GM23338 (cell line): ENCODE measurements around the gene MARK2. TPM values are rescaled to one million over a fixed set of nuclear protein-coding genes. Genes with fewer than 3 reads are reported as not detected.

Source experiments
- ATAC-seq: fragments of 200-7000 bp; cut with Tn5 transposase; 3 replicates; pipeline ENCODE4 v1.9.1; 2020
- DNase-seq: peaks from one replicate; pipeline ENCODE4 v3.0.0-alpha.2; 2015; ENCODE audit warnings: low spot score
- H2AFZ ChIP-seq: fragments of 200-600 bp; sonication (generic); 2 replicates; pipeline ENCODE4 v1.8.0; 2016; ENCODE audit warnings: antibody characterized with exemption, mild to moderate bottlenecking, moderate library complexity
- H3F3A ChIP-seq: fragments of 200-600 bp; sonication (generic); replicated peaks from 2 replicates; pipeline ENCODE4 v1.8.0; 2017; ENCODE audit warnings: antibody characterized with exemption, mixed run types, low read depth
- H3K27ac ChIP-seq: fragments of 200-600 bp; sonication (generic); 2 replicates; pipeline ENCODE4 v1.6.1; 2016; ENCODE audit warnings: low read depth
- H3K27me3 ChIP-seq: fragments of 200-600 bp; sonication (generic); 2 replicates; pipeline ENCODE4 v1.8.0; 2016; ENCODE audit warnings: mild to moderate bottlenecking, mixed run types, moderate library complexity; ENCODE audit not compliant: insufficient read depth
- H3K36me3 ChIP-seq: fragments of 200-600 bp; sonication (generic); 2 replicates; pipeline ENCODE4 v1.8.0; 2016; ENCODE audit warnings: mild to moderate bottlenecking; ENCODE audit not compliant: insufficient read depth
- H3K4me1 ChIP-seq: fragments of 200-600 bp; sonication (generic); 2 replicates; pipeline ENCODE4 v1.8.0; 2016; ENCODE audit warnings: mild to moderate bottlenecking, moderate library complexity; ENCODE audit not compliant: insufficient read depth
- H3K4me2 ChIP-seq: fragments of 200-600 bp; sonication (generic); 2 replicates; pipeline ENCODE4 v1.7.1; 2017; ENCODE audit warnings: mixed run types
- H3K4me3 ChIP-seq: fragments of 200-600 bp; sonication (generic); 2 replicates; pipeline ENCODE4 v1.6.1; 2016; ENCODE audit warnings: mixed run types
- H3K79me2 ChIP-seq: fragments of 200-600 bp; sonication (generic); replicated peaks from 2 replicates; pipeline ENCODE4 v1.8.0; 2017; ENCODE audit warnings: mild to moderate bottlenecking; ENCODE audit not compliant: insufficient read depth
- H3K9me2 ChIP-seq: fragments of 200-600 bp; sonication (generic); 2 replicates; pipeline ENCODE4 v1.8.0; 2017; ENCODE audit not compliant: insufficient read depth
- H4K20me1 ChIP-seq: fragments of 200-600 bp; sonication (generic); replicated peaks from 2 replicates; pipeline ENCODE4 v1.8.0; 2017; ENCODE audit warnings: mild to moderate bottlenecking; ENCODE audit not compliant: insufficient read depth
- H3K27ac Mint-ChIP-seq: 2 replicates; pipeline ENCODE4 v1.8.0; 2020; ENCODE audit warnings: inconsistent platforms, mild to moderate bottlenecking, moderate library complexity, mixed read lengths
- H3K27me3 Mint-ChIP-seq: 3 replicates; pipeline ENCODE4 v1.8.0; 2022; ENCODE audit warnings: low read depth, mild to moderate bottlenecking, moderate library complexity, mixed read lengths, inconsistent platforms; ENCODE audit not compliant: insufficient read depth, poor library complexity
- H3K36me3 Mint-ChIP-seq: 3 replicates; pipeline ENCODE4 v1.8.0; 2021; ENCODE audit warnings: low read depth, mild to moderate bottlenecking, inconsistent platforms, moderate library complexity, mixed read lengths
- H3K4me1 Mint-ChIP-seq: 3 replicates; pipeline ENCODE4 v1.8.0; 2020; ENCODE audit warnings: mild to moderate bottlenecking, inconsistent platforms, mixed read lengths
- H3K4me3 Mint-ChIP-seq: 3 replicates; pipeline ENCODE4 v1.8.0; 2021; ENCODE audit warnings: moderate library complexity, mild to moderate bottlenecking, inconsistent platforms, mixed read lengths
- H3K9me3 Mint-ChIP-seq: 3 replicates; pipeline ENCODE4 v1.8.0; 2020; ENCODE audit warnings: moderate library complexity, mild to moderate bottlenecking, inconsistent platforms, mixed read lengths
- CREB1 ChIP-seq: fragments of 250-450 bp; sonication (Bioruptor Pico); IDR thresholded peaks from 2 replicates; pipeline ENCODE4 v1.5.0; 2020; ENCODE audit warnings: low read depth, mild to moderate bottlenecking, moderate library complexity
- ETS1 ChIP-seq: IDR thresholded peaks from 2 replicates; pipeline ENCODE4 v1.6.1; 2016; ENCODE audit warnings: antibody characterized with exemption
- EZH2 ChIP-seq: fragments of 200-600 bp; sonication (generic); IDR thresholded peaks from one replicate; pipeline ENCODE4 v1.8.0; 2017; ENCODE audit warnings: antibody characterized with exemption, mild to moderate bottlenecking, low read depth; ENCODE audit not compliant: unreplicated experiment
- EZH2phosphoT487 ChIP-seq: fragments of 200-600 bp; sonication (generic); IDR thresholded peaks from one replicate; pipeline ENCODE4 v1.8.1; 2018; ENCODE audit warnings: antibody characterized with exemption; ENCODE audit not compliant: unreplicated experiment
- JUNB ChIP-seq: IDR thresholded peaks from one replicate; pipeline ENCODE4 v1.6.1; 2016; ENCODE audit warnings: antibody characterized with exemption; ENCODE audit not compliant: unreplicated experiment
- NANOG ChIP-seq: IDR thresholded peaks from 2 replicates; pipeline ENCODE4 v1.6.1; 2016; ENCODE audit warnings: antibody characterized with exemption, borderline replicate concordance
- POLR2AphosphoS5 ChIP-seq: IDR thresholded peaks from 2 replicates; pipeline ENCODE4 v1.6.1; 2016; ENCODE audit warnings: antibody characterized with exemption, low read depth
- STAT1 ChIP-seq: IDR thresholded peaks from one replicate; pipeline ENCODE4 v1.6.1; 2016; ENCODE audit warnings: antibody characterized with exemption; ENCODE audit not compliant: unreplicated experiment
- ZNF114 ChIP-seq: fragments of 250-450 bp; sonication (Bioruptor Pico); IDR thresholded peaks from 2 replicates; pipeline ENCODE4 v1.5.0; 2020; ENCODE audit warnings: mild to moderate bottlenecking, moderate library complexity
- ZNF331 ChIP-seq: fragments of 250-450 bp; sonication (Bioruptor Pico); IDR thresholded peaks from 2 replicates; pipeline ENCODE4 v1.5.0; 2020; ENCODE audit warnings: low read depth, mild to moderate bottlenecking, moderate library complexity
- polyA plus RNA-seq: library from polyadenylated mRNA; unstranded; fragments of >200 nt; fragmentation: Nextera tagmentation; extraction: Ambion mirVana; gene quantifications from 2 replicates; pipeline ENCODE4 v1.2.1, GENCODE V29; 2016
- total RNA-seq: library from RNA; depleted of rRNA; stranded (reverse); fragments of >200 nt; shearing (Covaris generic); gene quantifications from 2 replicates; pipeline ENCODE4 v1.2.3, GENCODE V29; 2014
- TF ChIP-seq, protein P1 (sequence below): fragments of 250-450 bp; sonication (Bioruptor Pico); IDR thresholded peaks from 2 replicates; pipeline ENCODE4 v1.5.0; 2020; ENCODE audit warnings: mild to moderate bottlenecking, moderate library complexity
- TF ChIP-seq, protein P2 (sequence below), 2 experiments: fragments of 200-600 bp in 1 of 2; sonication (generic) in 1 of 2; conservative IDR thresholded peaks; 2 replicates each; pipeline versions ENCODE4 v1.5.1 to v1.6.1; 2016 to 2017; ENCODE audit warnings: antibody characterized with exemption in 2 of 2, low read depth in 2 of 2, mild to moderate bottlenecking in 2 of 2, moderate library complexity in 1 of 2
- TF ChIP-seq, protein P3 (sequence below): IDR thresholded peaks from one replicate; pipeline ENCODE4 v1.6.1; 2018; ENCODE audit warnings: antibody characterized with exemption; ENCODE audit not compliant: unreplicated experiment

The MARK2 gene
- total and polyA plus RNA-seq, 2 experiments from 2014 or later = 18.7 to 42.6 TPM

DNA sequence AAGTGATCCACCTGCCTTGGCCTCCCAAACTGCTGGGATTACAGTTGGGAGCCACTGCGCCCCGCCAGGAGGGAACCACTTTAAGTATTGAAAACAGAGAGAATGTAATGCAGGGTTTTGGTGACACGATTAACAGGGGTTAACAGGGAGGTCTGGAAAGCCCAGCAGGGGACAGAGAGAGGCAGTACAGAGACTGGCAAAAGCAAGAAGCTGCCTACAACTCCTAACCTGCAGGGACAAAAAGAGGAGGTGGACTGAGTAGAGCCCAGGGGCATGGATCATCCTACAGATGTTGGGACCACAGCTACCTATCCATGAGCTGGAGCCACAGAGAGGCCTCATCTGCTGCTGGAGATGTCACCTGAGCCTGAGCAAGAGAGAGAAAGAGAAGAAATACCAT, 27.4 kb upstream of the MARK2 start:
- Mint-ChIP-seq H3K4me3 (peak overlapping the region; percentile 82; the same call in 2 of the 3 replicates), H3K9me3 (no peaks in the 10 kb centered on the region), H3K27me3 (peaks cover 13% of the 10 kb centered on the region), H3K27ac (no peak overlapping the region), H3K4me1 (peaks cover 36% of the 10 kb centered on the region), H3K36me3 (peaks cover 23% of the 10 kb centered on the region)
- Histone ChIP-seq H3K4me1 (peaks cover 30% of the 10 kb centered on the region), H3K27me3 (peaks cover 7% of the 10 kb centered on the region), H3K36me3 (peaks cover 6% of the 10 kb centered on the region), H3K4me3 (peak overlapping the region; percentile 83; the same call in 1 of the 2 replicates), H3K4me2 (peak overlapping the region; percentile 96; the same call in 1 of the 2 replicates), H3F3A (peaks cover 12% of the 10 kb centered on the region), H3K27ac (no peak overlapping the region), H3K79me2 (peaks cover 35% of the 10 kb centered on the region), H3K9me2 (no peaks in the 10 kb centered on the region), H2AFZ (no peak overlapping the region), H4K20me1 (peaks cover 21% of the 10 kb centered on the region)
- DNase-seq = no peak
- peak; percentile 4; the same call in 2 of the 3 replicates for ATAC-seq
- TF ChIP-seq CREB1 (CRISPR knock-in tag) (no peak), ETS1 (no peak), POLR2AphosphoS5 (no peak), STAT1 (no peak), NANOG (no peak), ZNF331 (no peak), JUNB (no peak), ZNF114 (no peak), EZH2phosphoT487 (no peak), EZH2 (no peak)
- TF ChIP-seq, protein P1, sequence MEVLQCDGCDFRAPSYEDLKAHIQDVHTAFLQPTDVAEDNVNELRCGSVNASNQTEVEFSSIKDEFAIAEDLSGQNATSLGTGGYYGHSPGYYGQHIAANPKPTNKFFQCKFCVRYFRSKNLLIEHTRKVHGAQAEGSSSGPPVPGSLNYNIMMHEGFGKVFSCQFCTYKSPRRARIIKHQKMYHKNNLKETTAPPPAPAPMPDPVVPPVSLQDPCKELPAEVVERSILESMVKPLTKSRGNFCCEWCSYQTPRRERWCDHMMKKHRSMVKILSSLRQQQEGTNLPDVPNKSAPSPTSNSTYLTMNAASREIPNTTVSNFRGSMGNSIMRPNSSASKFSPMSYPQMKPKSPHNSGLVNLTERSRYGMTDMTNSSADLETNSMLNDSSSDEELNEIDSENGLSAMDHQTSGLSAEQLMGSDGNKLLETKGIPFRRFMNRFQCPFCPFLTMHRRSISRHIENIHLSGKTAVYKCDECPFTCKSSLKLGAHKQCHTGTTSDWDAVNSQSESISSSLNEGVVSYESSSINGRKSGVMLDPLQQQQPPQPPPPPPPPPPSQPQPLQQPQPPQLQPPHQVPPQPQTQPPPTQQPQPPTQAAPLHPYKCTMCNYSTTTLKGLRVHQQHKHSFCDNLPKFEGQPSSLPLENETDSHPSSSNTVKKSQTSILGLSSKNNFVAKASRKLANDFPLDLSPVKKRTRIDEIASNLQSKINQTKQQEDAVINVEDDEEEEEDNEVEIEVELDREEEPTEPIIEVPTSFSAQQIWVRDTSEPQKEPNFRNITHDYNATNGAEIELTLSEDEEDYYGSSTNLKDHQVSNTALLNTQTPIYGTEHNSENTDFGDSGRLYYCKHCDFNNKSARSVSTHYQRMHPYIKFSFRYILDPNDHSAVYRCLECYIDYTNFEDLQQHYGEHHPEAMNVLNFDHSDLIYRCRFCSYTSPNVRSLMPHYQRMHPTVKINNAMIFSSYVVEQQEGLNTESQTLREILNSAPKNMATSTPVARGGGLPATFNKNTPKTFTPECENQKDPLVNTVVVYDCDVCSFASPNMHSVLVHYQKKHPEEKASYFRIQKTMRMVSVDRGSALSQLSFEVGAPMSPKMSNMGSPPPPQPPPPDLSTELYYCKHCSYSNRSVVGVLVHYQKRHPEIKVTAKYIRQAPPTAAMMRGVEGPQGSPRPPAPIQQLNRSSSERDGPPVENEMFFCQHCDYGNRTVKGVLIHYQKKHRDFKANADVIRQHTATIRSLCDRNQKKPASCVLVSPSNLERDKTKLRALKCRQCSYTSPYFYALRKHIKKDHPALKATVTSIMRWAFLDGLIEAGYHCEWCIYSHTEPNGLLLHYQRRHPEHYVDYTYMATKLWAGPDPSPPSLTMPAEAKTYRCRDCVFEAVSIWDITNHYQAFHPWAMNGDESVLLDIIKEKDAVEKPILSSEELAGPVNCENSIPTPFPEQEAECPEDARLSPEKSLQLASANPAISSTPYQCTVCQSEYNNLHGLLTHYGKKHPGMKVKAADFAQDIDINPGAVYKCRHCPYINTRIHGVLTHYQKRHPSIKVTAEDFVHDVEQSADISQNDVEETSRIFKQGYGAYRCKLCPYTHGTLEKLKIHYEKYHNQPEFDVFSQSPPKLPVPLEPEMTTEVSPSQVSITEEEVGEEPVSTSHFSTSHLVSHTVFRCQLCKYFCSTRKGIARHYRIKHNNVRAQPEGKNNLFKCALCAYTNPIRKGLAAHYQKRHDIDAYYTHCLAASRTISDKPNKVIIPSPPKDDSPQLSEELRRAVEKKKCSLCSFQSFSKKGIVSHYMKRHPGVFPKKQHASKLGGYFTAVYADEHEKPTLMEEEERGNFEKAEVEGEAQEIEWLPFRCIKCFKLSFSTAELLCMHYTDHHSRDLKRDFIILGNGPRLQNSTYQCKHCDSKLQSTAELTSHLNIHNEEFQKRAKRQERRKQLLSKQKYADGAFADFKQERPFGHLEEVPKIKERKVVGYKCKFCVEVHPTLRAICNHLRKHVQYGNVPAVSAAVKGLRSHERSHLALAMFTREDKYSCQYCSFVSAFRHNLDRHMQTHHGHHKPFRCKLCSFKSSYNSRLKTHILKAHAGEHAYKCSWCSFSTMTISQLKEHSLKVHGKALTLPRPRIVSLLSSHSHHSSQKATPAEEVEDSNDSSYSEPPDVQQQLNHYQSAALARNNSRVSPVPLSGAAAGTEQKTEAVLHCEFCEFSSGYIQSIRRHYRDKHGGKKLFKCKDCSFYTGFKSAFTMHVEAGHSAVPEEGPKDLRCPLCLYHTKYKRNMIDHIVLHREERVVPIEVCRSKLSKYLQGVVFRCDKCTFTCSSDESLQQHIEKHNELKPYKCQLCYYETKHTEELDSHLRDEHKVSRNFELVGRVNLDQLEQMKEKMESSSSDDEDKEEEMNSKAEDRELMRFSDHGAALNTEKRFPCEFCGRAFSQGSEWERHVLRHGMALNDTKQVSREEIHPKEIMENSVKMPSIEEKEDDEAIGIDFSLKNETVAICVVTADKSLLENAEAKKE (CRISPR knock-in tag) = no peak
- TF ChIP-seq, protein P2, sequence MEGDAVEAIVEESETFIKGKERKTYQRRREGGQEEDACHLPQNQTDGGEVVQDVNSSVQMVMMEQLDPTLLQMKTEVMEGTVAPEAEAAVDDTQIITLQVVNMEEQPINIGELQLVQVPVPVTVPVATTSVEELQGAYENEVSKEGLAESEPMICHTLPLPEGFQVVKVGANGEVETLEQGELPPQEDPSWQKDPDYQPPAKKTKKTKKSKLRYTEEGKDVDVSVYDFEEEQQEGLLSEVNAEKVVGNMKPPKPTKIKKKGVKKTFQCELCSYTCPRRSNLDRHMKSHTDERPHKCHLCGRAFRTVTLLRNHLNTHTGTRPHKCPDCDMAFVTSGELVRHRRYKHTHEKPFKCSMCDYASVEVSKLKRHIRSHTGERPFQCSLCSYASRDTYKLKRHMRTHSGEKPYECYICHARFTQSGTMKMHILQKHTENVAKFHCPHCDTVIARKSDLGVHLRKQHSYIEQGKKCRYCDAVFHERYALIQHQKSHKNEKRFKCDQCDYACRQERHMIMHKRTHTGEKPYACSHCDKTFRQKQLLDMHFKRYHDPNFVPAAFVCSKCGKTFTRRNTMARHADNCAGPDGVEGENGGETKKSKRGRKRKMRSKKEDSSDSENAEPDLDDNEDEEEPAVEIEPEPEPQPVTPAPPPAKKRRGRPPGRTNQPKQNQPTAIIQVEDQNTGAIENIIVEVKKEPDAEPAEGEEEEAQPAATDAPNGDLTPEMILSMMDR (conservative IDR thresholded peaks at IDR 0.05; ENCODE audit: low read depth in 2 of 2) = no peak
- TF ChIP-seq, protein P3, sequence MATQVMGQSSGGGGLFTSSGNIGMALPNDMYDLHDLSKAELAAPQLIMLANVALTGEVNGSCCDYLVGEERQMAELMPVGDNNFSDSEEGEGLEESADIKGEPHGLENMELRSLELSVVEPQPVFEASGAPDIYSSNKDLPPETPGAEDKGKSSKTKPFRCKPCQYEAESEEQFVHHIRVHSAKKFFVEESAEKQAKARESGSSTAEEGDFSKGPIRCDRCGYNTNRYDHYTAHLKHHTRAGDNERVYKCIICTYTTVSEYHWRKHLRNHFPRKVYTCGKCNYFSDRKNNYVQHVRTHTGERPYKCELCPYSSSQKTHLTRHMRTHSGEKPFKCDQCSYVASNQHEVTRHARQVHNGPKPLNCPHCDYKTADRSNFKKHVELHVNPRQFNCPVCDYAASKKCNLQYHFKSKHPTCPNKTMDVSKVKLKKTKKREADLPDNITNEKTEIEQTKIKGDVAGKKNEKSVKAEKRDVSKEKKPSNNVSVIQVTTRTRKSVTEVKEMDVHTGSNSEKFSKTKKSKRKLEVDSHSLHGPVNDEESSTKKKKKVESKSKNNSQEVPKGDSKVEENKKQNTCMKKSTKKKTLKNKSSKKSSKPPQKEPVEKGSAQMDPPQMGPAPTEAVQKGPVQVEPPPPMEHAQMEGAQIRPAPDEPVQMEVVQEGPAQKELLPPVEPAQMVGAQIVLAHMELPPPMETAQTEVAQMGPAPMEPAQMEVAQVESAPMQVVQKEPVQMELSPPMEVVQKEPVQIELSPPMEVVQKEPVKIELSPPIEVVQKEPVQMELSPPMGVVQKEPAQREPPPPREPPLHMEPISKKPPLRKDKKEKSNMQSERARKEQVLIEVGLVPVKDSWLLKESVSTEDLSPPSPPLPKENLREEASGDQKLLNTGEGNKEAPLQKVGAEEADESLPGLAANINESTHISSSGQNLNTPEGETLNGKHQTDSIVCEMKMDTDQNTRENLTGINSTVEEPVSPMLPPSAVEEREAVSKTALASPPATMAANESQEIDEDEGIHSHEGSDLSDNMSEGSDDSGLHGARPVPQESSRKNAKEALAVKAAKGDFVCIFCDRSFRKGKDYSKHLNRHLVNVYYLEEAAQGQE = no peak
